ENCODE results near the gene DHRSX.
"Not testable (repeated sequence)": the region's sequence is repeated elsewhere in the genome, so short reads cannot be mapped to it uniquely, and the experiment has no call there.

The DHRSX gene

GRCh38 chrX:2265658-2266444 lies 234.9 kb downstream of the DHRSX start:
- DNase-seq (ENCODE audit: low read depth, low spot score): not testable (repeated sequence)

- no peak for DNase-seq (ENCODE audit: low read depth, low spot score)
Observed at GRCh38 chrX:2264179-2265030, 236.4 kb downstream of the DHRSX start.

GRCh38 chrX:2263203-2263602 lies 237.6 kb downstream of the DHRSX start:
- no peak for DNase-seq (ENCODE audit: low read depth, low spot score)

GRCh38 chrX:2262668-2263055 lies 238.1 kb downstream of the DHRSX start:
- no peak for DNase-seq (ENCODE audit: low read depth, low spot score)

GRCh38 chrX:2261831-2262667 lies 238.7 kb downstream of the DHRSX start:
- no peak for DNase-seq (ENCODE audit: low read depth, low spot score)

GRCh38 chrX:2252331-2253065 lies 248.3 kb downstream of the DHRSX start:
- no peak for DNase-seq (ENCODE audit: low read depth, low spot score)

GRCh38 chrX:2251211-2251610 lies 249.6 kb downstream of the DHRSX start:
- DNase-seq (ENCODE audit: low read depth, low spot score): no peak

GRCh38 chrX:2243913-2244460 lies 256.8 kb downstream of the DHRSX start:
- DNase-seq (ENCODE audit: low read depth, low spot score): no peak

- no peak for DNase-seq (ENCODE audit: low read depth, low spot score)
Observed at GRCh38 chrX:2242980-2243379, 257.8 kb downstream of the DHRSX start.

GRCh38 chrX:2242326-2242725 lies 258.4 kb downstream of the DHRSX start:
- no peak for DNase-seq (ENCODE audit: low read depth, low spot score)

- not testable (repeated sequence) for DNase-seq (ENCODE audit: low read depth, low spot score)
Observed at GRCh38 chrX:2241496-2241895, 259.3 kb downstream of the DHRSX start.

GRCh38 chrX:2240761-2241160 lies 260.0 kb downstream of the DHRSX start:
- DNase-seq (ENCODE audit: low read depth, low spot score): not testable (repeated sequence)

GRCh38 chrX:2237976-2238375 lies 262.8 kb downstream of the DHRSX start:
- DNase-seq (ENCODE audit: low read depth, low spot score): no peak

- DNase-seq (ENCODE audit: low read depth, low spot score): no peak
Observed at GRCh38 chrX:2231570-2232192, 269.1 kb downstream of the DHRSX start.

- no peak for DNase-seq (ENCODE audit: low read depth, low spot score)
Observed at GRCh38 chrX:2230457-2230856, 270.3 kb downstream of the DHRSX start.

- DNase-seq (ENCODE audit: low read depth, low spot score): no peak
Observed at GRCh38 chrX:2228536-2228935, 272.2 kb downstream of the DHRSX start.

GRCh38 chrX:2226906-2227656 lies 273.7 kb downstream of the DHRSX start:
- DNase-seq (ENCODE audit: low read depth, low spot score): no peak

GRCh38 chrX:2226182-2226581 lies 274.6 kb downstream of the DHRSX start:
- no peak for DNase-seq (ENCODE audit: low read depth, low spot score)

- DNase-seq (ENCODE audit: low read depth, low spot score): no peak
Observed at GRCh38 chrX:2224597-2225235, 276.1 kb downstream of the DHRSX start.

All from activated CD4-positive, CD25-positive, alpha-beta regulatory T cell treated with anti-CD3 and anti-CD28 coated beads, Interleukin-2, amount 50 U/mL, for 16 hours (primary cell).